H1 (cell line): ENCODE measurements around the gene ZNF556. TPM values are rescaled to one million over a fixed set of nuclear protein-coding genes. Genes with fewer than 3 reads are reported as not detected.

Experiments
- EP300 ChIP-seq, 2 experiments: IDR thresholded peaks; 1 replicate in 1 of 2; 2 replicates in 1 of 2; pipeline ENCODE4 v1.6.1; 2011 to 2012; ENCODE audit warnings: low read depth in 2 of 2, low read length in 2 of 2, mild to moderate bottlenecking in 2 of 2, borderline replicate concordance in 1 of 2, inconsistent platforms in 1 of 2, moderate library complexity in 1 of 2
- HDAC2 ChIP-seq, 2 experiments: fragments of 300-600 bp in 1 of 2; sonication (generic) in 1 of 2; IDR thresholded peaks; 2 replicates each; pipeline ENCODE4 v1.6.1; 2011 to 2012; ENCODE audit warnings: low read depth in 2 of 2, low read length in 2 of 2, mild to moderate bottlenecking in 2 of 2, moderate library complexity in 2 of 2, borderline replicate concordance in 1 of 2, inconsistent platforms in 1 of 2
- HDAC6 ChIP-seq: IDR thresholded peaks from one replicate; pipeline ENCODE4 v1.7.1; 2012; ENCODE audit warnings: low read depth, mild to moderate bottlenecking, inconsistent platforms, low read length, moderate library complexity
- KDM4A ChIP-seq: IDR thresholded peaks from one replicate; pipeline ENCODE4 v1.7.1; 2012; ENCODE audit warnings: low read depth, mild to moderate bottlenecking, moderate library complexity, low read length, inconsistent platforms; ENCODE audit not compliant: severe bottlenecking
- KDM5A ChIP-seq: fragments of 200-600 bp; IDR thresholded peaks from 2 replicates; pipeline ENCODE4 v1.7.1; 2012; ENCODE audit warnings: mild to moderate bottlenecking, low read length, inconsistent platforms, mixed read lengths
- MAFK ChIP-seq: IDR thresholded peaks from 2 replicates; pipeline ENCODE4 v1.6.1; 2012; ENCODE audit warnings: low read depth, mild to moderate bottlenecking, improper control_type of control experiment, low read length
- NRF1 ChIP-seq: IDR thresholded peaks from 2 replicates; pipeline ENCODE4 v1.6.1; 2011; ENCODE audit warnings: mild to moderate bottlenecking, low read depth, low read length, improper control_type of control experiment
- POU5F1 ChIP-seq: IDR thresholded peaks from 2 replicates; pipeline ENCODE4 v1.6.1; 2011; ENCODE audit warnings: low read depth, mild to moderate bottlenecking, low read length, moderate library complexity
- RAD21 ChIP-seq, 2 experiments: IDR thresholded peaks in 1 of 2; conservative IDR thresholded peaks in 1 of 2; 2 replicates each; pipeline ENCODE4 v1.6.1; 2011; ENCODE audit warnings: low read depth in 2 of 2, low read length in 2 of 2, improper control_type of control experiment in 1 of 2, inconsistent platforms in 1 of 2, mild to moderate bottlenecking in 1 of 2, moderate library complexity in 1 of 2
- RNF2 ChIP-seq: fragments of 200-900, 300-1000 bp; sonication (generic); IDR thresholded peaks from 2 replicates; pipeline ENCODE4 v1.7.1; 2016; ENCODE audit warnings: borderline replicate concordance, low read depth, mild to moderate bottlenecking, antibody characterized with exemption, low read length; ENCODE audit not compliant: poor library complexity, severe bottlenecking; ENCODE audit errors: missing control alignments
- RXRA ChIP-seq: IDR thresholded peaks from 2 replicates; pipeline ENCODE4 v1.6.1; 2011; ENCODE audit warnings: low read depth, mild to moderate bottlenecking, low read length, moderate library complexity; ENCODE audit not compliant: insufficient read depth
- SIX5 ChIP-seq: IDR thresholded peaks from 2 replicates; pipeline ENCODE4 v1.6.1; 2011; ENCODE audit warnings: mild to moderate bottlenecking, low read depth, low read length
- TBP ChIP-seq: IDR thresholded peaks from 2 replicates; pipeline ENCODE4 v1.6.1; 2011; ENCODE audit warnings: low read depth, low read length, improper control_type of control experiment
- YY1 ChIP-seq: IDR thresholded peaks from 2 replicates; pipeline ENCODE4 v1.6.1; 2011; ENCODE audit warnings: low read depth, mild to moderate bottlenecking, low read length
- polyA plus RNA-seq, 7 experiments: library from polyadenylated mRNA; depleted of rRNA in 3 of 7; stranded (reverse) in 5 of 7; unstranded in 2 of 7; fragments of >200 nt in 5 of 7; fragments of 200-250 nt in 2 of 7; gene quantifications; 1 replicate in 5 of 7; 2 replicates in 1 of 7; 4 replicates in 1 of 7; pipeline versions ENCODE4 v1.2.1 to v1.2.3, GENCODE V29; 2011 to 2013; ENCODE audit warnings: missing spikeins in 2 of 7, mixed read lengths in 2 of 7
- total RNA-seq: library from RNA; stranded (reverse); fragmentation: NEBNext Ultra II Directional; extraction: Animal tissue kit (Norgen Biotek cat#: 25700); gene quantifications from 2 replicates; pipeline ENCODE4 v1.2.1, GENCODE V29; 2021
- TF ChIP-seq, protein P1 (sequence below): IDR thresholded peaks from 2 replicates; pipeline ENCODE4 v1.6.1; 2012; ENCODE audit warnings: inconsistent platforms
- TF ChIP-seq, protein P2 (sequence below), 3 experiments: IDR thresholded peaks; 1 replicate in 2 of 3; 2 replicates in 1 of 3; pipeline versions ENCODE4 v1.5.1 to v1.6.1; 2011; ENCODE audit warnings: low read length in 3 of 3, mild to moderate bottlenecking in 3 of 3, inconsistent platforms in 2 of 3, low read depth in 1 of 3, moderate library complexity in 1 of 3; ENCODE audit not compliant: insufficient read depth in 1 of 3; ENCODE audit errors: control extremely low read depth in 1 of 3
- TF ChIP-seq, protein P3 (sequence below): IDR thresholded peaks from 2 replicates; pipeline ENCODE4 v1.6.1; 2012; ENCODE audit warnings: inconsistent platforms

Gene ZNF556
- total and polyA plus RNA-seq, 2 of the 8 experiments (the other 6 are each of a cell fraction or from before 2014, with no cell fraction given) = not detected

DNA sequence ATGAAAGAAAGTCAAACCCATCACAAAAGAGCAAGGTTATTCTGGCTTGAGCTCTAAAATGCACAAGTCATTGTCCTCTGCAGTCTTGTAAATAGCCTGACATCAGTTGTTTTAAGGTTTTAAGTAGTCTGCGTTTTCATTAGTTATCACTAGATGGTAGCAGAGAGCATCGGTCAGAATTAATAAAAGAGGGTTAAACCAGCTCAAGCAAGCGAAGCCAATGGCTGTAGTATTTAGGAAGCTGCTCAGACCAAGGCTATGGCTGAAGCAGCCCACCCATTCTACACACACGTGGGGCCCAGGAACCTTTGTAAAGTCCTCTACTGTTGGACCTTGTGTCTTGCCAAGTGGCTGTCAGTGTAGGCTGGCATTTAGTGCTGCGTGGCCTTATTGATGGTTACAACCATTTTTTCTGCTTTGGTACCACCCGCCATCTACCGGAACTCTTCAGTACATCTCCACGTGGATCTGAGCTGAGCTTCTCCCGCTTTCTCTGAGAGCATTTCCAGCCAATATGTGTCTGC, 20.3 kb downstream of the ZNF556 start (continued):
- peak; percentile 23; the same call in 1 of the 2 replicates for TF ChIP-seq MAFK
- 0 out of 2 replicates have a peak, but pooled peaks have one; percentile 33 for TF ChIP-seq YY1
- TF ChIP-seq SIX5 = no peak
- TF ChIP-seq, protein P1, sequence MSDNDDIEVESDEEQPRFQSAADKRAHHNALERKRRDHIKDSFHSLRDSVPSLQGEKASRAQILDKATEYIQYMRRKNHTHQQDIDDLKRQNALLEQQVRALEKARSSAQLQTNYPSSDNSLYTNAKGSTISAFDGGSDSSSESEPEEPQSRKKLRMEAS = peak; percentile 57; the same call in 1 of the 2 replicates
- TF ChIP-seq TBP = peak; percentile 16; the same call in 1 of the 2 replicates
- TF ChIP-seq, protein P2, sequence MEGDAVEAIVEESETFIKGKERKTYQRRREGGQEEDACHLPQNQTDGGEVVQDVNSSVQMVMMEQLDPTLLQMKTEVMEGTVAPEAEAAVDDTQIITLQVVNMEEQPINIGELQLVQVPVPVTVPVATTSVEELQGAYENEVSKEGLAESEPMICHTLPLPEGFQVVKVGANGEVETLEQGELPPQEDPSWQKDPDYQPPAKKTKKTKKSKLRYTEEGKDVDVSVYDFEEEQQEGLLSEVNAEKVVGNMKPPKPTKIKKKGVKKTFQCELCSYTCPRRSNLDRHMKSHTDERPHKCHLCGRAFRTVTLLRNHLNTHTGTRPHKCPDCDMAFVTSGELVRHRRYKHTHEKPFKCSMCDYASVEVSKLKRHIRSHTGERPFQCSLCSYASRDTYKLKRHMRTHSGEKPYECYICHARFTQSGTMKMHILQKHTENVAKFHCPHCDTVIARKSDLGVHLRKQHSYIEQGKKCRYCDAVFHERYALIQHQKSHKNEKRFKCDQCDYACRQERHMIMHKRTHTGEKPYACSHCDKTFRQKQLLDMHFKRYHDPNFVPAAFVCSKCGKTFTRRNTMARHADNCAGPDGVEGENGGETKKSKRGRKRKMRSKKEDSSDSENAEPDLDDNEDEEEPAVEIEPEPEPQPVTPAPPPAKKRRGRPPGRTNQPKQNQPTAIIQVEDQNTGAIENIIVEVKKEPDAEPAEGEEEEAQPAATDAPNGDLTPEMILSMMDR (IDR thresholded peaks at IDR 0.05; ENCODE audit: control extremely low read depth in 1 of 3, insufficient read depth in 1 of 3, low read depth in 1 of 3, low read length in 3 of 3) = peak in 2 of 3 experiments; percentile 40 to 63; a peak in 3 of 4 replicates
- TF ChIP-seq KDM4A = no peak
- TF ChIP-seq RAD21 (IDR thresholded peaks at IDR 0.05 in 1 of 2, conservative IDR thresholded peaks at IDR 0.05 in 1 of 2; ENCODE audit: low read depth in 2 of 2, low read length in 2 of 2) = peak; percentile 46 to 56
- TF ChIP-seq POU5F1 = no peak
- TF ChIP-seq, protein P3, sequence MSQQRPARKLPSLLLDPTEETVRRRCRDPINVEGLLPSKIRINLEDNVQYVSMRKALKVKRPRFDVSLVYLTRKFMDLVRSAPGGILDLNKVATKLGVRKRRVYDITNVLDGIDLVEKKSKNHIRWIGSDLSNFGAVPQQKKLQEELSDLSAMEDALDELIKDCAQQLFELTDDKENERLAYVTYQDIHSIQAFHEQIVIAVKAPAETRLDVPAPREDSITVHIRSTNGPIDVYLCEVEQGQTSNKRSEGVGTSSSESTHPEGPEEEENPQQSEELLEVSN = peak; percentile 79
- no peak for TF ChIP-seq HDAC2 (IDR thresholded peaks at IDR 0.05; ENCODE audit: borderline replicate concordance in 1 of 2, low read depth in 2 of 2, low read length in 2 of 2)
- no peak for TF ChIP-seq HDAC6
- TF ChIP-seq KDM5A = no peak
- no peak for TF ChIP-seq RXRA
- TF ChIP-seq EP300 (IDR thresholded peaks at IDR 0.05; ENCODE audit: borderline replicate concordance in 1 of 2, low read depth in 2 of 2, low read length in 2 of 2) = no peak
- TF ChIP-seq NRF1 = no peak
- no peak for TF ChIP-seq RNF2
